Smooth muscle cell (in vitro differentiated cells): ENCODE data around the gene MYH6. TPM values are rescaled to one million over a fixed set of nuclear protein-coding genes. Genes with fewer than 3 reads are reported as not detected.

Experiments
- DNase-seq: peaks from one replicate; lab custom pipeline; 2025; ENCODE audit not compliant: unreplicated experiment; lab: John Stamatoyannopoulos, UW
- H2AFZ ChIP-seq: fragments of 200-600 bp; sonication (generic); 2 replicates; pipeline ENCODE4 v1.6.0; 2016; ENCODE audit warnings: antibody characterized with exemption, low read depth, mild to moderate bottlenecking
- H3F3A ChIP-seq: fragments of 200-600 bp; sonication (generic); 2 replicates; pipeline ENCODE4 v1.6.0; 2017; ENCODE audit warnings: antibody characterized with exemption, low read depth
- H3K27ac ChIP-seq: fragments of 200-600 bp; sonication (generic); 2 replicates; pipeline ENCODE4 v1.5.1; 2016; ENCODE audit warnings: low read depth, mild to moderate bottlenecking
- H3K27me3 ChIP-seq: fragments of 200-600 bp; sonication (generic); 2 replicates; pipeline ENCODE4 v1.6.1; 2016; ENCODE audit warnings: low read depth, mild to moderate bottlenecking
- H3K36me3 ChIP-seq: fragments of 200-600 bp; sonication (generic); 2 replicates; pipeline ENCODE4 v1.5.1; 2016; ENCODE audit warnings: low read depth
- H3K4me1 ChIP-seq: fragments of 200-600 bp; sonication (generic); 2 replicates; pipeline ENCODE4 v1.5.1; 2016; ENCODE audit warnings: low read depth
- H3K4me2 ChIP-seq: fragments of 200-600 bp; sonication (generic); 2 replicates; pipeline ENCODE4 v1.6.0; 2016; ENCODE audit warnings: mild to moderate bottlenecking
- H3K4me3 ChIP-seq: fragments of 200-600 bp; sonication (generic); 2 replicates; pipeline ENCODE4 v1.5.1; 2016; ENCODE audit warnings: mild to moderate bottlenecking
- H3K79me2 ChIP-seq: fragments of 200-600 bp; sonication (generic); 2 replicates; pipeline ENCODE4 v1.6.0; 2016; ENCODE audit warnings: low read depth, mild to moderate bottlenecking
- H3K9ac ChIP-seq: fragments of 200-600 bp; sonication (generic); 2 replicates; pipeline ENCODE4 v1.6.0; 2016; ENCODE audit warnings: low read depth
- H3K9me3 ChIP-seq: fragments of 200-600 bp; sonication (generic); replicated peaks from 2 replicates; pipeline ENCODE4 v1.5.1; 2016; ENCODE audit warnings: low read depth
- H4K20me1 ChIP-seq: fragments of 200-600 bp; sonication (generic); 2 replicates; pipeline ENCODE4 v1.6.0; 2016; ENCODE audit warnings: low read depth
- CTCF ChIP-seq: fragments of 200-600 bp; sonication (generic); IDR thresholded peaks from 2 replicates; pipeline ENCODE4 v1.5.1; 2017; ENCODE audit warnings: borderline replicate concordance, mild to moderate bottlenecking, antibody characterized with exemption; ENCODE audit not compliant: insufficient read depth, poor library complexity, severe bottlenecking
- WGBS: methylation state at CpG from one replicate; pipeline ENCODE4 v1.1.7; 2016; ENCODE audit warnings: low lambda C conversion rate; 5-methylcytosine and 5-hydroxymethylcytosine counted together
- polyA plus RNA-seq: library from polyadenylated mRNA; unstranded; fragments of >200 nt; fragmentation: Nextera tagmentation; extraction: Ambion mirVana; gene quantifications from 2 replicates; pipeline ENCODE4 v1.2.1, GENCODE V29; 2016
- total RNA-seq: library from RNA; depleted of rRNA; stranded (reverse); fragments of >200 nt; gene quantifications from 2 replicates; pipeline ENCODE4 v1.2.3, GENCODE V29; 2014

Gene MYH6
- total and polyA plus RNA-seq, 2 experiments from 2014 or later, result 0.23 TPM; not detected in 1

GRCh38 chr14:23359722-23360447 is 48.2 kb downstream of the MYH6 start:
- H3F3A ChIP-seq, result peaks cover 35% of the 10 kb centered on the region
- 96% methylated on average over 20 of the region's 22 CpGs for WGBS

GRCh38 chr14:23359167-23359626 is 48.9 kb downstream of the MYH6 start:
- Histone ChIP-seq H3K79me2 (peaks cover 34% of the 10 kb centered on the region), H3K4me1 (peaks cover 29% of the 10 kb centered on the region), H3K27me3 (no peaks in the 10 kb centered on the region), H2AFZ (no peak overlapping the region), H3K4me3 (no peak overlapping the region), H4K20me1 (peaks cover 41% of the 10 kb centered on the region), H3F3A (peaks cover 39% of the 10 kb centered on the region), H3K36me3 (no peaks in the 10 kb centered on the region), H3K27ac (no peak overlapping the region), H3K9me3 (no peaks in the 10 kb centered on the region), H3K9ac (no peak overlapping the region), H3K4me2 (no peak overlapping the region)
- DNase-seq, result no peak
- 98% methylated on average over 8 of the region's 11 CpGs for WGBS
- no peak for TF ChIP-seq CTCF

More at GRCh38 chr14:23359722-23360447, 48.2 kb downstream of the MYH6 start:
- Histone ChIP-seq H3K36me3 (no peaks in the 10 kb centered on the region), H3K79me2 (peaks cover 41% of the 10 kb centered on the region), H3K4me2 (no peak overlapping the region), H3K4me1 (peaks cover 33% of the 10 kb centered on the region), H3K9me3 (no peaks in the 10 kb centered on the region), H3K9ac (no peak overlapping the region), H3K4me3 (no peak overlapping the region), H4K20me1 (peaks cover 41% of the 10 kb centered on the region), H3K27me3 (no peaks in the 10 kb centered on the region), H2AFZ (no peak overlapping the region), H3K27ac (no peak overlapping the region)
- TF ChIP-seq CTCF, result no peak
- no peak for DNase-seq

GRCh38 chr14:23358553-23359166 is 49.4 kb downstream of the MYH6 start:
- Histone ChIP-seq H3K79me2 (peaks cover 29% of the 10 kb centered on the region), H3K4me1 (peaks cover 24% of the 10 kb centered on the region), H3K9ac (no peak overlapping the region), H2AFZ (no peak overlapping the region), H3K36me3 (no peaks in the 10 kb centered on the region), H3K4me3 (no peak overlapping the region), H3K9me3 (no peaks in the 10 kb centered on the region), H3K27ac (no peak overlapping the region), H3F3A (peaks cover 45% of the 10 kb centered on the region), H3K4me2 (no peak overlapping the region), H4K20me1 (peaks cover 37% of the 10 kb centered on the region), H3K27me3 (no peaks in the 10 kb centered on the region)
- no peak for DNase-seq
- TF ChIP-seq CTCF, result no peak
- WGBS, result 97% methylated on average over 12 of the region's 12 CpGs
